RWPE2 (cell line): ENCODE data around the gene CCDC149.

Experiments
- ATAC-seq: fragments of 200-7000 bp; cut with Tn5 transposase; 3 replicates; pipeline ENCODE4 v1.9.1; 2021; ENCODE audit warnings: low read depth
- DNase-seq: peaks from one replicate; pipeline ENCODE4 v3.0.0-alpha.2; 2020; ENCODE audit warnings: low spot score
- H3K27ac ChIP-seq: fragments of 450-650 bp; 2 replicates; pipeline ENCODE4 v1.5.1; 2017; ENCODE audit warnings: mild to moderate bottlenecking; ENCODE audit not compliant: poor library complexity, severe bottlenecking
- H3K27me3 ChIP-seq: fragments of 250-450 bp; sonication (Bioruptor Pico); 2 replicates; pipeline ENCODE4 v1.5.1; 2021; ENCODE audit warnings: mild to moderate bottlenecking, moderate library complexity; ENCODE audit not compliant: insufficient read depth, poor library complexity, severe bottlenecking
- H3K36me3 ChIP-seq: fragments of 250-450 bp; sonication (Bioruptor Pico); 2 replicates; pipeline ENCODE4 v1.5.1; 2020; ENCODE audit warnings: low read depth, mild to moderate bottlenecking, moderate library complexity
- H3K4me1 ChIP-seq: fragments of 250-450 bp; sonication (Bioruptor Pico); 2 replicates; pipeline ENCODE4 v1.5.1; 2021; ENCODE audit warnings: mild to moderate bottlenecking, moderate library complexity; ENCODE audit not compliant: insufficient read depth, poor library complexity, severe bottlenecking
- H3K4me3 ChIP-seq: fragments of 250-450 bp; sonication (Bioruptor Pico); 2 replicates; pipeline ENCODE4 v1.5.1; 2021; ENCODE audit warnings: mild to moderate bottlenecking, moderate library complexity; ENCODE audit not compliant: severe bottlenecking
- H3K9me3 ChIP-seq: fragments of 250-450 bp; sonication (Bioruptor Pico); 2 replicates; pipeline ENCODE4 v1.5.1; 2021; ENCODE audit warnings: mild to moderate bottlenecking, moderate library complexity; ENCODE audit not compliant: severe bottlenecking
- CTCF ChIP-seq: fragments of 450-650 bp; IDR thresholded peaks from one replicate; pipeline ENCODE4 v1.5.1; 2017; ENCODE audit warnings: mild to moderate bottlenecking, moderate library complexity; ENCODE audit not compliant: poor library complexity, severe bottlenecking

Gene CCDC149

GRCh38 chr4:24850674-24851073 lies 62.2 kb downstream of the CCDC149 start:
- Histone ChIP-seq H3K9me3 (no peaks in the 10 kb centered on the region), H3K36me3 (no peaks in the 10 kb centered on the region), H3K27me3 (no peaks in the 10 kb centered on the region), H3K4me3 (no peak overlapping the region), H3K4me1 (no peaks in the 10 kb centered on the region), H3K27ac (no peak overlapping the region)
- TF ChIP-seq CTCF = no peak
- ATAC-seq (peak; percentile 69), DNase-seq (no peak)

- H3K4me3 ChIP-seq = no peak overlapping the region
- no peaks in the 10 kb centered on the region for H3K4me1 ChIP-seq
- ATAC-seq = no peak
Observed at GRCh38 chr4:24849756-24850155, 63.1 kb downstream of the CCDC149 start.

GRCh38 chr4:24849351-24849750 lies 63.5 kb downstream of the CCDC149 start:
- no peaks in the 10 kb centered on the region for H3K27me3 ChIP-seq
- no peaks in the 10 kb centered on the region for H3K4me1 ChIP-seq
- no peak for ATAC-seq
- no peak overlapping the region for H3K27ac ChIP-seq
- no peaks in the 10 kb centered on the region for H3K9me3 ChIP-seq
- no peak overlapping the region for H3K4me3 ChIP-seq
- H3K36me3 ChIP-seq = no peaks in the 10 kb centered on the region
- TF ChIP-seq CTCF = no peak
- no peak for DNase-seq

More at GRCh38 chr4:24849756-24850155, 63.1 kb downstream of the CCDC149 start:
- Histone ChIP-seq H3K36me3 (no peaks in the 10 kb centered on the region), H3K27ac (no peak overlapping the region), H3K27me3 (no peaks in the 10 kb centered on the region), H3K9me3 (no peaks in the 10 kb centered on the region)
- DNase-seq = no peak
- no peak for TF ChIP-seq CTCF

GRCh38 chr4:24846716-24847115 lies 66.1 kb downstream of the CCDC149 start:
- TF ChIP-seq CTCF = no peak
- Histone ChIP-seq H3K36me3 (no peaks in the 10 kb centered on the region), H3K27ac (no peak overlapping the region), H3K4me3 (no peak overlapping the region), H3K9me3 (no peaks in the 10 kb centered on the region), H3K4me1 (no peaks in the 10 kb centered on the region), H3K27me3 (no peaks in the 10 kb centered on the region)
- ATAC-seq (no peak), DNase-seq (no peak)

GRCh38 chr4:24845902-24846301 lies 66.9 kb downstream of the CCDC149 start:
- Histone ChIP-seq H3K4me3 (no peak overlapping the region), H3K4me1 (no peaks in the 10 kb centered on the region), H3K36me3 (no peaks in the 10 kb centered on the region), H3K27ac (no peak overlapping the region), H3K9me3 (no peaks in the 10 kb centered on the region), H3K27me3 (no peaks in the 10 kb centered on the region)
- ATAC-seq = no peak
- no peak for TF ChIP-seq CTCF
- no peak for DNase-seq
